ENCODE results near the gene MTPN.

The MTPN gene

GRCh38 chr7:135919071-135919841, 57.9 kb downstream of the MTPN start:
- DNase-seq = no peak

- no peak for DNase-seq
These were observed 59.0 kb downstream of the MTPN start for GRCh38 chr7:135918134-135918533.

GRCh38 chr7:135917721-135918120, 59.4 kb downstream of the MTPN start:
- no peak for DNase-seq

GRCh38 chr7:135914346-135914745, 62.8 kb downstream of the MTPN start:
- DNase-seq = no peak

GRCh38 chr7:135913404-135913803, 63.8 kb downstream of the MTPN start:
- no peak for DNase-seq

GRCh38 chr7:135911099-135911498, 66.1 kb downstream of the MTPN start:
- no peak for DNase-seq

- DNase-seq = no peak
These were observed 66.6 kb downstream of the MTPN start for GRCh38 chr7:135910393-135911036.

- no peak for DNase-seq
These were observed 71.3 kb downstream of the MTPN start for GRCh38 chr7:135905858-135906257.

- DNase-seq = no peak
These were observed 71.8 kb downstream of the MTPN start for GRCh38 chr7:135905355-135905754.

GRCh38 chr7:135904282-135904681, 72.9 kb downstream of the MTPN start:
- no peak for DNase-seq

GRCh38 chr7:135901585-135902540, 75.3 kb downstream of the MTPN start:
- no peak for DNase-seq

- DNase-seq = no peak
These were observed 77.1 kb downstream of the MTPN start for GRCh38 chr7:135900065-135900546.

- DNase-seq = no peak
These were observed 77.6 kb downstream of the MTPN start for GRCh38 chr7:135899458-135900064.

GRCh38 chr7:135898226-135898625, 78.9 kb downstream of the MTPN start:
- DNase-seq = no peak

- DNase-seq = no peak
These were observed 82.3 kb downstream of the MTPN start for GRCh38 chr7:135894816-135895215.

GRCh38 chr7:135889823-135890222, 87.3 kb downstream of the MTPN start:
- no peak for DNase-seq

GRCh38 chr7:135888740-135889139, 88.4 kb downstream of the MTPN start:
- DNase-seq = no peak

GRCh38 chr7:135886345-135887132, 90.6 kb downstream of the MTPN start:
- no peak for DNase-seq

- DNase-seq = no peak
These were observed 92.5 kb downstream of the MTPN start for GRCh38 chr7:135884495-135885232.

- no peak for DNase-seq
These were observed 97.9 kb downstream of the MTPN start for GRCh38 chr7:135879233-135879632.

GRCh38 chr7:135878284-135878683, 98.9 kb downstream of the MTPN start:
- DNase-seq = no peak

All from activated gamma-delta T cell treated with Interleukin-2 at 50 U/mL for 16 hours (primary cell).